Epithelial cell of proximal tubule (primary cell): ENCODE results near the gene TXNDC17. TPM values are rescaled to one million over a fixed set of nuclear protein-coding genes. Genes with fewer than 3 reads are reported as not detected.
"Not testable (repeated sequence)": the region's sequence is repeated elsewhere in the genome, so short reads cannot be mapped to it uniquely, and the experiment has no call there.

Experiments
- DNase-seq: peaks from one replicate; pipeline ENCODE4 v3.0.0-alpha.2; 2011; ENCODE audit warnings: low read depth
- H3K4me3 ChIP-seq: 2 replicates; pipeline ENCODE4 v1.5.1; 2011; ENCODE audit warnings: low read depth, mild to moderate bottlenecking, low read length
- total RNA-seq: library from RNA; depleted of rRNA; stranded (reverse); fragments of >200 nt; gene quantifications from 2 replicates; pipeline ENCODE4 v1.2.3, GENCODE V29; 2015
- TF ChIP-seq, protein P1 (sequence below): conservative IDR thresholded peaks from 2 replicates; pipeline ENCODE4 v1.5.1; 2012; ENCODE audit warnings: low read depth, mild to moderate bottlenecking, low read length

The TXNDC17 gene
- total RNA-seq, 1 donor from 2014 or later: 501 TPM

DNA sequence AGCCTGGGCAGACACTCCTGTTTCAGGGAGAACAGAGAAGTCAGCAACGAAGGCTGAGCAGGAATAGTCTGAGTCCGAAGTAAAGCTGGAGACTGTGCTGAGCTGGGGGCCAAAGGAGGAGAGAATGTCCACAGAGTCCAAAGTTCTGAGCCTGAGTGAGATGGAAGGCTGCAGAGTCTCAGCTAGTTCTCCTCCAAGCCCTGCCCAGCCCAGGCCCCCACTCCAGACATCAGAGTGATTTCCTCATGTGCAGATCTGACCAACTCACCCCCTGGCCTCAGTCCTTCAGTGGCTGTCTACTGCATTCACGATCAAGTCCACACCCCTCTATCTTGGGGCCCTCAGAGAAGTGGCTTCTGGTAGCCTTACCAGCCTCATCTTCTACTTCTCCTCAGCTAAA lies 50.7 kb downstream of the TXNDC17 start:
- DNase-seq: no peak
- TF ChIP-seq, protein P1, sequence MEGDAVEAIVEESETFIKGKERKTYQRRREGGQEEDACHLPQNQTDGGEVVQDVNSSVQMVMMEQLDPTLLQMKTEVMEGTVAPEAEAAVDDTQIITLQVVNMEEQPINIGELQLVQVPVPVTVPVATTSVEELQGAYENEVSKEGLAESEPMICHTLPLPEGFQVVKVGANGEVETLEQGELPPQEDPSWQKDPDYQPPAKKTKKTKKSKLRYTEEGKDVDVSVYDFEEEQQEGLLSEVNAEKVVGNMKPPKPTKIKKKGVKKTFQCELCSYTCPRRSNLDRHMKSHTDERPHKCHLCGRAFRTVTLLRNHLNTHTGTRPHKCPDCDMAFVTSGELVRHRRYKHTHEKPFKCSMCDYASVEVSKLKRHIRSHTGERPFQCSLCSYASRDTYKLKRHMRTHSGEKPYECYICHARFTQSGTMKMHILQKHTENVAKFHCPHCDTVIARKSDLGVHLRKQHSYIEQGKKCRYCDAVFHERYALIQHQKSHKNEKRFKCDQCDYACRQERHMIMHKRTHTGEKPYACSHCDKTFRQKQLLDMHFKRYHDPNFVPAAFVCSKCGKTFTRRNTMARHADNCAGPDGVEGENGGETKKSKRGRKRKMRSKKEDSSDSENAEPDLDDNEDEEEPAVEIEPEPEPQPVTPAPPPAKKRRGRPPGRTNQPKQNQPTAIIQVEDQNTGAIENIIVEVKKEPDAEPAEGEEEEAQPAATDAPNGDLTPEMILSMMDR: no peak
- H3K4me3 ChIP-seq: no peak overlapping the region

DNA sequence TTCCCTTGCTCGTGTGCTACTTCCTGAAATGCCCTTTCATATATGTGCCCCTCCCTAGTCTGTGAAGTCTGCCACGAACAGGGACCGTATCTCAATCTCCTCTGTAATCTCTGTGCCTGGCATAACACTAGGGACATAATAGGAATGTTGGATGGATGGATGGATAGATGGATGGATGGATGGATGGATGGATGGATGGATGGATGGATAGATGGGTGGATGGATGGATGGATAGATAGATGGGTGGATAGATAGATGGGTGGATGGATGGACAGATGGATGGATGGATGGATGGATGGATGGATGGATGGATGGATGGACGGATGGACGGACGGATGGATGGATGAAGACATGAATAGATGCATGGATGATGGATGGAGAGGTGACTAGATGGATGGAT lies 51.1 kb downstream of the TXNDC17 start:
- not testable (repeated sequence) for DNase-seq, H3K4me3 ChIP-seq

Other genes with a start within 250 kb of the TXNDC17 start
- not detected in 2 replicates for gene AIPL1, start 205.9 kb upstream of the TXNDC17 start, total RNA-seq
- gene PIMREG, start 196.6 kb upstream of the TXNDC17 start, total RNA-seq: 65.1 and 74.3 TPM in 2 replicates
- gene PITPNM3, start 84.5 kb upstream of the TXNDC17 start, total RNA-seq: 0.65 and 1.3 TPM in 2 replicates
- gene KIAA0753, start 349 bp upstream of the TXNDC17 start, total RNA-seq: 13.5 and 15.7 TPM in 2 replicates
- 10.1 and 23.9 TPM in 2 replicates for gene MED31, start 10.5 kb downstream of the TXNDC17 start, total RNA-seq
- 0.22 and 1.2 TPM in 2 replicates for gene C17orf100, start 10.7 kb downstream of the TXNDC17 start, total RNA-seq
- not detected in 2 replicates for gene SLC13A5, start 72.3 kb downstream of the TXNDC17 start, total RNA-seq
- 0.06 TPM in 1 of 2 replicates, not detected in the other for gene XAF1, start 115.0 kb downstream of the TXNDC17 start, total RNA-seq
- not detected in 2 replicates for gene FBXO39, start 135.2 kb downstream of the TXNDC17 start, total RNA-seq
- gene TEKT1, start 190.7 kb downstream of the TXNDC17 start, total RNA-seq: not detected in 2 replicates